H1 (cell line): ENCODE measurements around the gene DNM1L. TPM values are rescaled to one million over a fixed set of nuclear protein-coding genes. Genes with fewer than 3 reads are reported as not detected.

Source experiments
- CTCF ChIA-PET: fragments of 300-600 bp; sonication (Branson Sonifier 250); formaldehyde crosslinking; loops from one replicate; lab custom pipeline; 2021; ENCODE audit not compliant: partially characterized antibody; lab: Charles Lee
- POLR2A ChIA-PET: fragments of 300-600 bp; sonication (Branson Sonifier 250); formaldehyde crosslinking; loops from one replicate; lab custom pipeline; 2021; ENCODE audit warnings: inconsistent platforms; ENCODE audit not compliant: partially characterized antibody; lab: Charles Lee
- DNase-seq, 2 experiments: peaks; one replicate each; pipeline versions ENCODE4 v3.0.0 to v3.0.0-alpha.2; 2010 to 2022; ENCODE audit warnings: low spot score in 2 of 2, low read depth in 1 of 2, mixed read lengths in 1 of 2
- FAIRE-seq: peaks from 2 replicates; lab custom pipeline; 2011; peaks lifted over from hg19 to GRCh38; lab: Jason Lieb, UNC
- H2AFZ ChIP-seq: 2 replicates; pipeline ENCODE4 v1.8.1; 2012; ENCODE audit warnings: low read length, inconsistent platforms
- H2AK5ac ChIP-seq: 2 replicates; pipeline ENCODE4 v1.6.1; 2013; ENCODE audit warnings: low read depth, low read length
- H2BK120ac ChIP-seq: replicated peaks from 2 replicates; pipeline ENCODE3; 2013; ENCODE audit warnings: low read depth, low read length, inconsistent platforms
- H2BK12ac ChIP-seq: 2 replicates; pipeline ENCODE4 v1.6.1; 2013; ENCODE audit warnings: low read depth, low read length
- H2BK15ac ChIP-seq: 2 replicates; pipeline ENCODE4 v1.6.1; 2013; ENCODE audit warnings: low read length
- H2BK20ac ChIP-seq: 2 replicates; pipeline ENCODE4 v1.6.1; 2013; ENCODE audit warnings: low read length
- H2BK5ac ChIP-seq: 2 replicates; pipeline ENCODE4 v1.6.1; 2013; ENCODE audit warnings: low read depth, low read length
- H3K14ac ChIP-seq: 2 replicates; pipeline ENCODE4 v1.6.1; 2013; ENCODE audit warnings: inconsistent platforms; ENCODE audit not compliant: insufficient read length
- H3K18ac ChIP-seq: 2 replicates; pipeline ENCODE4 v1.6.1; 2013; ENCODE audit warnings: low read length; ENCODE audit errors: extremely low read depth
- H3K23ac ChIP-seq: 2 replicates; pipeline ENCODE4 v1.6.1; 2013; ENCODE audit warnings: inconsistent platforms; ENCODE audit not compliant: insufficient read length
- H3K23me2 ChIP-seq: 2 replicates; pipeline ENCODE4 v1.6.1; 2013; ENCODE audit warnings: low read depth, low read length
- H3K27ac ChIP-seq: 2 replicates; pipeline ENCODE4 v1.6.1; 2011; ENCODE audit warnings: low read depth, low read length, inconsistent platforms
- H3K27me3 ChIP-seq, 4 experiments: replicated peaks in 1 of 4; 1 replicate in 1 of 4; 2 replicates in 3 of 4; pipeline versions ENCODE4 v1.6.1 to v1.8.1; 2011 to 2013; ENCODE audit warnings: low read length in 3 of 4, mild to moderate bottlenecking in 3 of 4, inconsistent platforms in 2 of 4, mixed read lengths in 2 of 4, moderate library complexity in 1 of 4; ENCODE audit not compliant: control insufficient read depth in 3 of 4, insufficient read depth in 3 of 4; ENCODE audit errors: extremely low read depth in 1 of 4
- H3K36me3 ChIP-seq, 4 experiments: 2 replicates each; pipeline versions ENCODE4 v1.6.1 to v1.8.1; 2011 to 2013; ENCODE audit warnings: mild to moderate bottlenecking in 4 of 4, low read length in 3 of 4, moderate library complexity in 2 of 4, control low read depth in 1 of 4, inconsistent platforms in 1 of 4; ENCODE audit not compliant: insufficient read depth in 4 of 4, control insufficient read depth in 2 of 4
- H3K4ac ChIP-seq: replicated peaks from 2 replicates; pipeline ENCODE3; 2013; ENCODE audit warnings: low read length, low read depth, mixed read lengths, inconsistent platforms; ENCODE audit not compliant: insufficient read length
- H3K4me1 ChIP-seq, 4 experiments: replicated peaks in 1 of 4; 1 replicate in 1 of 4; 2 replicates in 3 of 4; pipeline versions ENCODE4 v1.6.1 to v1.8.1; 2011 to 2013; ENCODE audit warnings: low read length in 3 of 4, inconsistent platforms in 2 of 4, mixed read lengths in 1 of 4; ENCODE audit not compliant: insufficient read depth in 4 of 4, control insufficient read depth in 3 of 4
- H3K4me2 ChIP-seq, 2 experiments: 2 replicates each; pipeline versions ENCODE4 v1.6.1 to v1.8.1; 2011 to 2013; ENCODE audit warnings: low read depth in 2 of 2, low read length in 2 of 2, control low read depth in 1 of 2, inconsistent platforms in 1 of 2, mild to moderate bottlenecking in 1 of 2; ENCODE audit not compliant: insufficient read depth in 1 of 2
- H3K4me3 ChIP-seq, 4 experiments: fragments of 200-600, 300-600 bp in 1 of 4; sonication (generic), shearing (Covaris generic), sonication (Bioruptor Twin) in 1 of 4; 2 replicates each; pipeline versions ENCODE4 v1.5.1 to v1.8.1; 2011 to 2016; ENCODE audit warnings: low read length in 4 of 4, low read depth in 3 of 4, control low read depth in 2 of 4, inconsistent platforms in 2 of 4, mild to moderate bottlenecking in 2 of 4, mixed read lengths in 1 of 4, moderate library complexity in 1 of 4; ENCODE audit not compliant: insufficient read depth in 2 of 4; ENCODE audit errors: extremely low read depth in 1 of 4
- H3K56ac ChIP-seq: replicated peaks from 2 replicates; pipeline ENCODE3; 2013; ENCODE audit warnings: low read depth, mild to moderate bottlenecking, mixed read lengths, low read length, inconsistent platforms; ENCODE audit not compliant: insufficient read length
- H3K79me1 ChIP-seq: 2 replicates; pipeline ENCODE4 v1.6.1; 2013; ENCODE audit warnings: low read depth, low read length, control low read depth
- H3K79me2 ChIP-seq, 2 experiments: 2 replicates each; pipeline versions ENCODE4 v1.6.1 to v1.8.1; 2012 to 2013; ENCODE audit warnings: low read length in 2 of 2, mild to moderate bottlenecking in 2 of 2, inconsistent platforms in 1 of 2; ENCODE audit not compliant: insufficient read depth in 2 of 2, control insufficient read depth in 1 of 2
- H3K9ac ChIP-seq, 4 experiments: replicated peaks in 1 of 4; 1 replicate in 1 of 4; 2 replicates in 3 of 4; pipeline versions ENCODE4 v1.6.1 to v1.8.1; 2011 to 2013; ENCODE audit warnings: low read depth in 3 of 4, low read length in 3 of 4, control low read depth in 2 of 4, mild to moderate bottlenecking in 2 of 4, moderate library complexity in 2 of 4, inconsistent platforms in 1 of 4; ENCODE audit errors: extremely low read depth in 1 of 4
- H3K9me3 ChIP-seq, 2 experiments: 2 replicates each; pipeline versions ENCODE4 v1.6.1 to v1.8.1; 2012 to 2013; ENCODE audit warnings: mild to moderate bottlenecking in 2 of 2, moderate library complexity in 2 of 2, control low read depth in 1 of 2, inconsistent platforms in 1 of 2, low read depth in 1 of 2, low read length in 1 of 2, mixed read lengths in 1 of 2; ENCODE audit not compliant: insufficient read depth in 2 of 2
- H4K20me1 ChIP-seq, 2 experiments: replicated peaks in 1 of 2; 2 replicates each; pipeline versions ENCODE3 to v1.8.1; 2011 to 2013; ENCODE audit warnings: inconsistent platforms in 2 of 2, low read length in 2 of 2, mild to moderate bottlenecking in 1 of 2; ENCODE audit not compliant: insufficient read depth in 2 of 2, control insufficient read depth in 1 of 2
- H4K5ac ChIP-seq: 2 replicates; pipeline ENCODE4 v1.6.1; 2013; ENCODE audit warnings: low read length, low read depth, mixed read lengths, inconsistent platforms; ENCODE audit not compliant: insufficient read length
- H4K8ac ChIP-seq: 2 replicates; pipeline ENCODE4 v1.8.0; 2013; ENCODE audit warnings: mild to moderate bottlenecking, moderate library complexity, low read length, inconsistent platforms; ENCODE audit not compliant: insufficient read depth; ENCODE audit errors: extremely low read depth
- H4K91ac ChIP-seq: replicated peaks from 2 replicates; pipeline ENCODE3; 2013; ENCODE audit warnings: low read length, mixed read lengths, inconsistent platforms; ENCODE audit not compliant: insufficient read length
- E2F6 ChIP-seq: IDR thresholded peaks from 2 replicates; pipeline ENCODE4 v1.6.1; 2012; ENCODE audit warnings: inconsistent platforms
- FOSL1 ChIP-seq: IDR thresholded peaks from 2 replicates; pipeline ENCODE4 v1.6.1; 2011; ENCODE audit warnings: mild to moderate bottlenecking, low read depth, low read length, moderate library complexity; ENCODE audit not compliant: insufficient read depth
- JUND ChIP-seq: IDR thresholded peaks from 2 replicates; pipeline ENCODE4 v1.6.1; 2011; ENCODE audit warnings: mild to moderate bottlenecking, improper control_type of control experiment, low read length
- KDM5A ChIP-seq: fragments of 200-600 bp; IDR thresholded peaks from 2 replicates; pipeline ENCODE4 v1.7.1; 2012; ENCODE audit warnings: mild to moderate bottlenecking, low read length, inconsistent platforms, mixed read lengths
- RXRA ChIP-seq: IDR thresholded peaks from 2 replicates; pipeline ENCODE4 v1.6.1; 2011; ENCODE audit warnings: low read depth, mild to moderate bottlenecking, low read length, moderate library complexity; ENCODE audit not compliant: insufficient read depth
- SAP30 ChIP-seq: fragments of 300-600 bp; sonication (generic); IDR thresholded peaks from 2 replicates; pipeline ENCODE4 v1.7.1; 2012; ENCODE audit warnings: low read length, moderate library complexity, mild to moderate bottlenecking, inconsistent platforms; ENCODE audit not compliant: insufficient read depth, insufficient replicate concordance
- SIRT6 ChIP-seq: IDR thresholded peaks from one replicate; pipeline ENCODE4 v1.7.1; 2012; ENCODE audit warnings: low read length, inconsistent platforms
- SP4 ChIP-seq: IDR thresholded peaks from 2 replicates; pipeline ENCODE4 v1.6.1; 2012; ENCODE audit warnings: low read length, inconsistent platforms
- SRF ChIP-seq: IDR thresholded peaks from 2 replicates; pipeline ENCODE4 v1.6.1; 2011; ENCODE audit warnings: mild to moderate bottlenecking, low read depth, low read length, moderate library complexity
- TAF1 ChIP-seq: IDR thresholded peaks from 2 replicates; pipeline ENCODE4 v1.6.1; 2011; ENCODE audit warnings: mild to moderate bottlenecking, low read depth, low read length
- TEAD4 ChIP-seq: IDR thresholded peaks from 2 replicates; pipeline ENCODE4 v1.6.1; 2012; ENCODE audit warnings: low read depth, low read length, inconsistent platforms, mixed read lengths
- WGBS, 2 experiments: shearing (Covaris generic) in 1 of 2; methylation state at CpG; one replicate each; pipeline versions ENCODE4 v1.1.6 to v1.1.7; 2013 to 2015; ENCODE audit warnings: low lambda C conversion rate in 2 of 2, mixed read lengths in 2 of 2, inconsistent platforms in 1 of 2, low coverage in 1 of 2, missing lambda C conversion rate in 1 of 2; ENCODE audit not compliant: insufficient replicate concordance in 2 of 2, insufficient coverage in 1 of 2, insufficient read length in 1 of 2; ENCODE audit errors: extremely low coverage in 1 of 2, missing lambda C conversion rate in 1 of 2; 5-methylcytosine and 5-hydroxymethylcytosine counted together
- polyA plus RNA-seq, 7 experiments: library from polyadenylated mRNA; depleted of rRNA in 3 of 7; stranded (reverse) in 5 of 7; unstranded in 2 of 7; fragments of >200 nt in 5 of 7; fragments of 200-250 nt in 2 of 7; gene quantifications; 1 replicate in 5 of 7; 2 replicates in 1 of 7; 4 replicates in 1 of 7; pipeline versions ENCODE4 v1.2.1 to v1.2.3, GENCODE V29; 2011 to 2013; ENCODE audit warnings: missing spikeins in 2 of 7, mixed read lengths in 2 of 7
- total RNA-seq: library from RNA; stranded (reverse); fragmentation: NEBNext Ultra II Directional; extraction: Animal tissue kit (Norgen Biotek cat#: 25700); gene quantifications from 2 replicates; pipeline ENCODE4 v1.2.1, GENCODE V29; 2021
- TF ChIP-seq, protein P1 (sequence below), 3 experiments: IDR thresholded peaks; 1 replicate in 2 of 3; 2 replicates in 1 of 3; pipeline versions ENCODE4 v1.5.1 to v1.6.1; 2011; ENCODE audit warnings: low read length in 3 of 3, mild to moderate bottlenecking in 3 of 3, inconsistent platforms in 2 of 3, low read depth in 1 of 3, moderate library complexity in 1 of 3; ENCODE audit not compliant: insufficient read depth in 1 of 3; ENCODE audit errors: control extremely low read depth in 1 of 3

DNM1L gene
- total and polyA plus RNA-seq, 2 of the 8 experiments (the other 6 are each of a cell fraction or from before 2014, with no cell fraction given): 23.7 to 93.9 TPM

DNA sequence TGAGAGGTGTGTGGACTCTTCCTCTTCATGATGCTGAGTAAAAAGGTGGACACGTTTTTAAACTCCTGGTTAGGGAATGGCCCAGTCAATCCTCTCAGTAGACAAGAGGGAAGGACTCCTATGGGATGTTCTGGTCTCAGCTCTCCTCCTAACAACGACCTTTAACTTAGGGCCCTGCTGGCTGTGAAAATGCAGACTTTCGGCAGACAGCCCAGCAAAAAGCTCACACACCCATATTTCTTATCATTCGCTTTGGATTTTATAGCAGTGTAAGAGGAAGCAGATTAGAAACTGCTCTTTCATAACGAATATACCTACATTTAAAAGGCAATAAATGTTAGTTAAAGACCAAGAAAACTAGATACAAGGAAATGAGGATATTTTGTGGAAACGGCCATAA is 94.6 kb downstream of the DNM1L start:
- no peaks in the 10 kb centered on the region for H3K36me3 ChIP-seq
- no peak overlapping the region for H3K14ac ChIP-seq
- no peak overlapping the region for H3K9ac ChIP-seq
- no peaks in the 10 kb centered on the region for H3K27me3 ChIP-seq
- H4K91ac ChIP-seq: no peak overlapping the region
- H3K27ac ChIP-seq: no peak overlapping the region
- H3K56ac ChIP-seq: no peak overlapping the region
- H2BK12ac ChIP-seq: no peak overlapping the region
- no peaks in the 10 kb centered on the region for H3K4me1 ChIP-seq
- no peaks in the 10 kb centered on the region for H3K23me2 ChIP-seq
- ChIA-PET CTCF (interaction anchor here (2.3 kb wide), 1 partner anchor 18 kb away, joined by 13 read pairs; the partner anchor contains the start of gene YARS2), POLR2A (interaction anchor here (0.6 to 0.9 kb wide), 3 partner anchors 14 to 856 kb away, joined by 3 to 7 read pairs (median 3); partner anchors contain the start of gene YARS2)
- no peaks in the 10 kb centered on the region for H4K20me1 ChIP-seq
- no peak overlapping the region for H2AFZ ChIP-seq
- H2BK20ac ChIP-seq: no peak overlapping the region
- H4K5ac ChIP-seq: no peak overlapping the region
- 86% methylated on average over 6 of the region's 6 CpGs; no CpG with 5 or more reads in 1 of the 2 experiments for WGBS, 2 experiments
- no peak overlapping the region for H2BK5ac ChIP-seq
- H3K79me2 ChIP-seq: no peaks in the 10 kb centered on the region
- no peak for FAIRE-seq
- no peaks in the 10 kb centered on the region for H3K79me1 ChIP-seq
- H2BK15ac ChIP-seq: no peak overlapping the region
- H2BK120ac ChIP-seq: no peak overlapping the region
- DNase-seq: no peak
- H3K4me3 ChIP-seq: no peak overlapping the region
- H2AK5ac ChIP-seq: no peak overlapping the region
- no peak overlapping the region for H3K23ac ChIP-seq
- no peak overlapping the region for H3K18ac ChIP-seq
- no peak overlapping the region for H3K4me2 ChIP-seq
- no peak overlapping the region for H4K8ac ChIP-seq
- no peaks in the 10 kb centered on the region for H3K9me3 ChIP-seq
- H3K4ac ChIP-seq: no peak overlapping the region
- no peak for TF ChIP-seq SRF
- no peak for TF ChIP-seq TAF1
- no peak for TF ChIP-seq SAP30
- no peak for TF ChIP-seq KDM5A
- TF ChIP-seq SIRT6: no peak
- TF ChIP-seq FOSL1: no peak
- TF ChIP-seq E2F6: no peak
- TF ChIP-seq, protein P1, sequence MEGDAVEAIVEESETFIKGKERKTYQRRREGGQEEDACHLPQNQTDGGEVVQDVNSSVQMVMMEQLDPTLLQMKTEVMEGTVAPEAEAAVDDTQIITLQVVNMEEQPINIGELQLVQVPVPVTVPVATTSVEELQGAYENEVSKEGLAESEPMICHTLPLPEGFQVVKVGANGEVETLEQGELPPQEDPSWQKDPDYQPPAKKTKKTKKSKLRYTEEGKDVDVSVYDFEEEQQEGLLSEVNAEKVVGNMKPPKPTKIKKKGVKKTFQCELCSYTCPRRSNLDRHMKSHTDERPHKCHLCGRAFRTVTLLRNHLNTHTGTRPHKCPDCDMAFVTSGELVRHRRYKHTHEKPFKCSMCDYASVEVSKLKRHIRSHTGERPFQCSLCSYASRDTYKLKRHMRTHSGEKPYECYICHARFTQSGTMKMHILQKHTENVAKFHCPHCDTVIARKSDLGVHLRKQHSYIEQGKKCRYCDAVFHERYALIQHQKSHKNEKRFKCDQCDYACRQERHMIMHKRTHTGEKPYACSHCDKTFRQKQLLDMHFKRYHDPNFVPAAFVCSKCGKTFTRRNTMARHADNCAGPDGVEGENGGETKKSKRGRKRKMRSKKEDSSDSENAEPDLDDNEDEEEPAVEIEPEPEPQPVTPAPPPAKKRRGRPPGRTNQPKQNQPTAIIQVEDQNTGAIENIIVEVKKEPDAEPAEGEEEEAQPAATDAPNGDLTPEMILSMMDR (IDR thresholded peaks at IDR 0.05; ENCODE audit: control extremely low read depth in 1 of 3, insufficient read depth in 1 of 3, low read depth in 1 of 3, low read length in 3 of 3): no peak
- TF ChIP-seq TEAD4: no peak
- TF ChIP-seq SP4: no peak
- no peak for TF ChIP-seq RXRA
- no peak for TF ChIP-seq JUND
